SK-N-SH (cell line): ENCODE data around the gene MATK. TPM values are rescaled to one million over a fixed set of nuclear protein-coding genes. Genes with fewer than 3 reads are reported as not detected.
A peak's percentile ranks its signal among the peaks of the same experiment; 100 is the strongest.

Source experiments
- CTCF ChIA-PET: fragments of 300-600, 350-600 bp; formaldehyde crosslinking; extraction: SDS; loops from one replicate; lab custom pipeline; 2021; lab: Yijun Ruan, JAX
- POLR2A ChIA-PET: fragments of 350-600 bp; sonication (Branson Sonifier 250); formaldehyde crosslinking; extraction: SDS; loops from one replicate; lab custom pipeline; 2020; ENCODE audit warnings: antibody characterized with exemption, inconsistent platforms; lab: Yijun Ruan, JAX
- DNase-seq: peaks from one replicate; pipeline ENCODE4 v3.0.0; 2012
- H2AFZ ChIP-seq: fragments of 200-600 bp; sonication (generic); 2 replicates; pipeline ENCODE4 v1.8.1; 2016; ENCODE audit warnings: antibody characterized with exemption, mild to moderate bottlenecking, low read depth
- H3F3A ChIP-seq: fragments of 200-600 bp; sonication (generic); replicated peaks from 2 replicates; pipeline ENCODE3; 2016; ENCODE audit warnings: antibody characterized with exemption, mild to moderate bottlenecking; ENCODE audit not compliant: insufficient read depth
- H3K27ac ChIP-seq, 2 experiments: fragments of 200-500 bp in 1 of 2; fragments of 200-600 bp in 1 of 2; sonication (Bioruptor generic) in 1 of 2; sonication (generic), shearing (Covaris generic) in 1 of 2; 2 replicates each; pipeline versions ENCODE4 v1.5.1 to v1.6.1; 2014 to 2016; ENCODE audit warnings: low read depth in 2 of 2, inconsistent platforms in 1 of 2, low read length in 1 of 2, mild to moderate bottlenecking in 1 of 2, mixed read lengths in 1 of 2
- H3K27me3 ChIP-seq: fragments of 200-600 bp; sonication (generic), shearing (Covaris generic); 2 replicates; pipeline ENCODE4 v1.6.1; 2016; ENCODE audit warnings: mixed run types; ENCODE audit not compliant: insufficient read depth
- H3K36me3 ChIP-seq, 2 experiments: fragments of 200-500 bp in 1 of 2; fragments of 200-600 bp in 1 of 2; sonication (Bioruptor generic) in 1 of 2; sonication (generic) in 1 of 2; replicated peaks in 1 of 2; 2 replicates each; pipeline versions ENCODE3 to v1.5.1; 2014 to 2016; ENCODE audit warnings: low read length in 1 of 2, mild to moderate bottlenecking in 1 of 2; ENCODE audit not compliant: insufficient read depth in 2 of 2, control insufficient read depth in 1 of 2
- H3K4me1 ChIP-seq, 2 experiments: fragments of 200-500 bp in 1 of 2; fragments of 200-600 bp in 1 of 2; sonication (Bioruptor generic) in 1 of 2; sonication (generic), shearing (Covaris generic) in 1 of 2; 2 replicates each; pipeline versions ENCODE4 v1.5.1 to v1.6.1; 2014 to 2016; ENCODE audit warnings: low read depth in 1 of 2, low read length in 1 of 2, mixed run types in 1 of 2; ENCODE audit not compliant: insufficient read depth in 2 of 2, control insufficient read depth in 1 of 2
- H3K4me2 ChIP-seq: fragments of 200-600 bp; sonication (generic), shearing (Covaris generic); 2 replicates; pipeline ENCODE4 v1.6.1; 2017; ENCODE audit warnings: mixed run types
- H3K4me3 ChIP-seq, 2 experiments: fragments of 200-500 bp in 1 of 2; fragments of 200-600 bp in 1 of 2; sonication (Bioruptor generic) in 1 of 2; sonication (generic), shearing (Covaris generic) in 1 of 2; 2 replicates each; pipeline versions ENCODE4 v1.5.1 to v1.8.1; 2014 to 2016; ENCODE audit warnings: low read depth in 2 of 2, inconsistent platforms in 1 of 2, low read length in 1 of 2, mild to moderate bottlenecking in 1 of 2, mixed read lengths in 1 of 2, moderate library complexity in 1 of 2
- H3K79me2 ChIP-seq: fragments of 200-600 bp; sonication (generic); 2 replicates; pipeline ENCODE4 v1.8.1; 2017; ENCODE audit warnings: mild to moderate bottlenecking; ENCODE audit not compliant: insufficient read depth
- H3K9ac ChIP-seq: fragments of 200-600 bp; sonication (generic); 2 replicates; pipeline ENCODE4 v1.6.1; 2017; ENCODE audit warnings: mixed run types
- H3K9me2 ChIP-seq: fragments of 200-600 bp; sonication (generic); 2 replicates; pipeline ENCODE4 v1.6.1; 2017; ENCODE audit warnings: mixed run types
- H3K9me3 ChIP-seq: fragments of 200-600 bp; sonication (generic); 2 replicates; pipeline ENCODE4 v1.6.1; 2017; ENCODE audit warnings: mixed run types, mild to moderate bottlenecking, moderate library complexity
- H4K20me1 ChIP-seq: fragments of 200-600 bp; sonication (generic); 2 replicates; pipeline ENCODE4 v1.6.1; 2017; ENCODE audit warnings: mild to moderate bottlenecking, mixed run types; ENCODE audit not compliant: insufficient read depth
- CTCF ChIP-seq: fragments of 200-600 bp; sonication (generic); IDR thresholded peaks from 2 replicates; pipeline ENCODE4 v1.6.1; 2017; ENCODE audit warnings: antibody characterized with exemption, mild to moderate bottlenecking, moderate library complexity
- ELF1 ChIP-seq: IDR thresholded peaks from 2 replicates; pipeline ENCODE4 v1.4.0; 2012
- FOXM1 ChIP-seq: IDR thresholded peaks from 2 replicates; pipeline ENCODE4 v1.4.0; 2012; ENCODE audit warnings: low read depth, mild to moderate bottlenecking
- GATA2 ChIP-seq: sonication (generic); formaldehyde crosslinking; IDR thresholded peaks from 2 replicates; pipeline ENCODE4 v1.5.0; 2020; ENCODE audit warnings: mild to moderate bottlenecking, missing genetic modification reagents
- MAX ChIP-seq: IDR thresholded peaks from 2 replicates; pipeline ENCODE4 v1.4.0; 2012; ENCODE audit warnings: low read depth
- NRF1 ChIP-seq: IDR thresholded peaks from 2 replicates; pipeline ENCODE4 v1.6.1; 2012; ENCODE audit warnings: low read depth, mild to moderate bottlenecking, low read length
- PBX3 ChIP-seq: IDR thresholded peaks from 2 replicates; pipeline ENCODE4; 2012
- POLR2AphosphoS5 ChIP-seq: IDR thresholded peaks from 2 replicates; pipeline ENCODE4 v1.6.1; 2012; ENCODE audit warnings: low read depth, low read length
- RAD21 ChIP-seq: IDR thresholded peaks from 2 replicates; pipeline ENCODE4 v1.6.1; 2012; ENCODE audit warnings: mild to moderate bottlenecking, low read length
- RCOR1 ChIP-seq: fragments of 150-350 bp; IDR thresholded peaks from 2 replicates; pipeline ENCODE4 v1.6.1; 2017; ENCODE audit warnings: antibody characterized with exemption, low read length
- RFX5 ChIP-seq: IDR thresholded peaks from 2 replicates; pipeline ENCODE4 v1.6.1; 2012; ENCODE audit warnings: mild to moderate bottlenecking, improper control_type of control experiment, low read length
- SMC3 ChIP-seq: IDR thresholded peaks from 2 replicates; pipeline ENCODE4 v1.6.1; 2012; ENCODE audit warnings: low read depth, low read length, improper control_type of control experiment
- TAF1 ChIP-seq: IDR thresholded peaks from 2 replicates; pipeline ENCODE4 v1.6.1; 2012; ENCODE audit warnings: low read depth, mild to moderate bottlenecking, low read length, moderate library complexity, borderline replicate concordance
- TEAD4 ChIP-seq: IDR thresholded peaks from 2 replicates; pipeline ENCODE4 v1.4.0; 2012; ENCODE audit warnings: mild to moderate bottlenecking, borderline replicate concordance; ENCODE audit not compliant: insufficient read depth
- USF1 ChIP-seq: IDR thresholded peaks from 2 replicates; pipeline ENCODE4 v1.4.0; 2012; ENCODE audit warnings: low read depth, borderline replicate concordance
- WGBS: methylation state at CpG from one replicate; pipeline ENCODE4 v1.1.6; 2017; ENCODE audit warnings: low lambda C conversion rate; 5-methylcytosine and 5-hydroxymethylcytosine counted together
- polyA plus RNA-seq, 3 experiments: library from polyadenylated mRNA; depleted of rRNA; stranded (reverse); fragments of >200 nt; gene quantifications; 2 replicates each; pipeline ENCODE4 v1.2.3, GENCODE V29; 2012
- TF ChIP-seq, protein P1 (sequence below): fragments of 150-350 bp; IDR thresholded peaks from 2 replicates; pipeline ENCODE4 v1.6.1; 2017; ENCODE audit warnings: antibody characterized with exemption, low read length, low read depth, borderline replicate concordance

MATK gene
- polyA plus RNA-seq (2012; rRNA removed): not detected in 2 replicates
- polyA plus RNA-seq (2012; cell fraction: cytosol; rRNA removed): not detected in 2 replicates
- polyA plus RNA-seq (2012; cell fraction: nucleus; rRNA removed): not detected in 2 replicates

DNA sequence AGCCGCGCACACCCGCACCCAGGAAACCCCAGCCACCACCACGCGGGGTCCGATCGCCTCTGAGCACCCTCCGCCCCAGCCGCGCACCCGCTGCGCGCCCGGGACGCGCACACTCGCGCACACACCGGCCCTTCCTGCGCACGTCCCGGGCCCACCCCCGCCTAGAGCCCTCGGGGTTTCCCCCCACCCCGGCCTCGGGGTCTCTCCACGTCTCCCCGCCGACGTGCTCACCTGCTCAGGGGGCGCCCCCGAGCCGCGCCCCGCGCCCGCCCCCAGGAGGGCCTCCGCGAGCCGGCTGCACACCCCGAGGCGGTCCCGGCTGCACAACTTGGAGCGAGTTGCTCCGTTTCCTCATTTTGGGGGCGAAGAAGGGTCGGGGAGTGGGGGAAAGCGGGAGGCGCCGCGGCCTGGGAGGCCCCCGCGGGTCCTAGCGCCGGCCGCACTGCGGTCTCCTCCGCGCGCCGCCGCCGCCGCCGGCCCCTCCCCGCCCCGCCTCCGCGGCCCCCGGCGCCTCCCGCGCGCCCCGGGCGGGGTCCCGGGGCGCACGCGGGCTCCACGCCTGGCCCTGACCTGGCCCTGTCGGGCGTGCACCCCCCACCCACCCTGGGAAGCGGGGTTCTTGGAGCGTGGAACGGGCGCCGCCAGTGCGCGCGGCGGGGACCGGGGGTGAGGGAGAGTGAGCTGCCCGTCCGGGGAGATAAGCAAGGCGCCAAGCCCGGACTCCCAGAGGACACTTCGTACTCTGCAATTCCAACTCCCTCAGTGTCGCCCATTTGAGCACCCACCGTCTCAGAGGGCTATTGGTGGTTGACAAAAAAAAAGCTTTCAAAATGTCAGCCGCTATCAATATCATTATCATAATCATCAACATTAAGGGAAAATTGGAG is at the start of gene MATK:
MATK (minus strand) TSS at position 444 of the 887 bp plus-strand sequence. CDS start 1,246 bp downstream, outside the sequence.
- Histone ChIP-seq H3K79me2 (no peaks in the 10 kb centered on the region), H3K27ac (no peak within 1 kb of the TSS), H3F3A (no peaks in the 10 kb centered on the region), H3K4me1 (no peaks in the 10 kb centered on the region; a peak in 1 of 4 replicates), H3K9me3 (peaks cover 9% of the 10 kb centered on the region), H3K27me3 (peaks cover 36% of the 10 kb centered on the region), H4K20me1 (no peaks in the 10 kb centered on the region), H3K36me3 (no peaks in the 10 kb centered on the region), H3K4me3 (no peak within 1 kb of the TSS), H3K9me2 (no peaks in the 10 kb centered on the region), H3K9ac (no peak within 1 kb of the TSS), H3K4me2 (no peak within 1 kb of the TSS; the same call in 1 of the 2 replicates), H2AFZ (no peak within 1 kb of the TSS)
- ChIA-PET CTCF (no interaction called here), POLR2A (no interaction called here)
- peak; percentile 69 for DNase-seq
- WGBS: 22% methylated on average over 25 of the region's 101 CpGs
- no peak for TF ChIP-seq CTCF
- no peak for TF ChIP-seq MAX
- TF ChIP-seq RAD21: no peak
- no peak for TF ChIP-seq FOXM1
- TF ChIP-seq ELF1: no peak
- no peak for TF ChIP-seq NRF1
- no peak for TF ChIP-seq USF1
- no peak for TF ChIP-seq GATA2 (CRISPR knock-in tag)
- TF ChIP-seq, protein P1, sequence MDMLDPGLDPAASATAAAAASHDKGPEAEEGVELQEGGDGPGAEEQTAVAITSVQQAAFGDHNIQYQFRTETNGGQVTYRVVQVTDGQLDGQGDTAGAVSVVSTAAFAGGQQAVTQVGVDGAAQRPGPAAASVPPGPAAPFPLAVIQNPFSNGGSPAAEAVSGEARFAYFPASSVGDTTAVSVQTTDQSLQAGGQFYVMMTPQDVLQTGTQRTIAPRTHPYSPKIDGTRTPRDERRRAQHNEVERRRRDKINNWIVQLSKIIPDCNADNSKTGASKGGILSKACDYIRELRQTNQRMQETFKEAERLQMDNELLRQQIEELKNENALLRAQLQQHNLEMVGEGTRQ: no peak
- TF ChIP-seq TAF1: no peak
- TF ChIP-seq PBX3: no peak
- no peak for TF ChIP-seq TEAD4
- no peak for TF ChIP-seq RFX5
- TF ChIP-seq RCOR1: no peak
- TF ChIP-seq SMC3: no peak
- TF ChIP-seq POLR2AphosphoS5: no peak
